Activated T-helper 2 cell treated with anti-CD3 and anti-CD28 coated beads, Interferon-gamma antibody, Interleukin-2, Interleukin-4, amounts not matched to agents 10 μg/mL and 5 μg/mL and 100 μg/mL, durations not matched to agents 14 hours and 24 hours and 36 hours (primary cell): ENCODE results near the gene WWC1. TPM values are rescaled to one million over a fixed set of nuclear protein-coding genes. Genes with fewer than 3 reads are reported as not detected.
"Not testable (repeated sequence)": the region's sequence is repeated elsewhere in the genome, so short reads cannot be mapped to it uniquely, and the experiment has no call there.

Source experiments
- DNase-seq: peaks from one replicate; pipeline ENCODE4 v3.0.0; 2021; ENCODE audit warnings: low spot score
- H3K27ac Mint-ChIP-seq: one replicate; pipeline ENCODE4 v1.8.0; 2021; ENCODE audit warnings: mixed read lengths
- H3K27me3 Mint-ChIP-seq: one replicate; pipeline ENCODE4 v1.8.0; 2021; ENCODE audit warnings: low read depth, mixed read lengths
- H3K36me3 Mint-ChIP-seq: one replicate; pipeline ENCODE4 v1.8.0; 2021; ENCODE audit warnings: low read depth, mixed read lengths
- H3K4me1 Mint-ChIP-seq: one replicate; pipeline ENCODE4 v1.8.0; 2021; ENCODE audit warnings: low read depth, mixed read lengths
- H3K4me3 Mint-ChIP-seq: one replicate; pipeline ENCODE4 v1.8.0; 2021; ENCODE audit warnings: low read depth, mild to moderate bottlenecking, moderate library complexity, mixed read lengths
- H3K9me3 Mint-ChIP-seq: one replicate; pipeline ENCODE4 v1.8.0; 2021; ENCODE audit warnings: mixed read lengths
- intact Hi-C: fragments of 100-400 bp; cut with micrococcal nuclease; formaldehyde crosslinking; loops from one replicate; pipeline ENCODE4 v1.15.1; 2023
- total RNA-seq: library from RNA; stranded (reverse); gene quantifications from 2 replicates; pipeline ENCODE4 v1.2.3, GENCODE V29; 2022

WWC1 gene
- total RNA-seq, 1 donor from 2014 or later: 0.59 TPM

DNA sequence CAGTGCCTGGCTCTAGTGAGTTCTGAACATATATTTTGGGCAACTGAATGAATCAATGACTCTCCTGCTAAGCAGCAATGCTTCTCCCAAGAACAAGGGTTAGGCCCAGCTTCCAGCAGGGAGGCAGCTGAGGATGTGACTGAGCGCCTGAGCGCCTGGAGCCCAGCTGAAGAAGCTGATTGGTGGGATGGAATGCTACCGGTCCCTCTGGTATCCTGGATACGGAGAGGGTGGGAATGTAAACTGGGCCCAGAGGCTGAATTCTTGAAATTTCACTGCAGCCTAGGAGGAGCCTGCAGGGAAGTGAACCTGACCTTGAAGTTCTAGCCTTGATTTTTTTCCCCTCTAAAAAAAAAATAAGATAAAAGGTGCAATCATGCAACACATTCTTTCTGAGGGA is 43.2 kb downstream of the WWC1 start:
- Mint-ChIP-seq H3K27ac (no peak overlapping the region), H3K27me3 (peaks cover 13% of the 10 kb centered on the region)
- intact Hi-C loops: no loop called here

DNA sequence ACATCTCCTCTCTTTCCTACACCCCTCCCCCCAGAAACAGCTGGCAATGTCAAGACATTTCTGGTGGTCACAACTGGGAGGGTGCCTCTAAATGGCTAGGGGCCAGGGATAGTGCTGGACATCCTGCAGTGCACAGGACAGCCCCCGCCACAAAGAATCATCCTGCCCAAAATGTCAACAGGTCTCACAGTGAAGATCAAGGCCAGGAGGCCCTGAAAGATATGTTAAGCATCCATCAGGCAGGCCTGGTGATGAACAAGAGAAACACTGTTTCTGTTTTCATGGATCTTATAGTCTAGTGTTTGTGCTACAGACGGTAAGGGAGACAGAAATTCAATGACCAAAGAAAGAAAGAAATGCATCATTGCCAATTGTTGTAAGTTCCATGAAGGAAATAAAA is 45.9 kb downstream of the WWC1 start:
- H3K27me3 Mint-ChIP-seq: peaks cover 12% of the 10 kb centered on the region
- no peaks in the 10 kb centered on the region for H3K9me3 Mint-ChIP-seq
- H3K4me1 Mint-ChIP-seq: no peaks in the 10 kb centered on the region
- no peaks in the 10 kb centered on the region for H3K36me3 Mint-ChIP-seq
- no peak for DNase-seq
- no peak overlapping the region for H3K27ac Mint-ChIP-seq
- no peak overlapping the region for H3K4me3 Mint-ChIP-seq
- intact Hi-C loops: no loop called here

More for the DNA sequence above, 43.2 kb downstream of the WWC1 start:
- no peak for DNase-seq
- Mint-ChIP-seq H3K9me3 (no peaks in the 10 kb centered on the region), H3K36me3 (no peaks in the 10 kb centered on the region), H3K4me1 (no peaks in the 10 kb centered on the region), H3K4me3 (no peak overlapping the region)

DNA sequence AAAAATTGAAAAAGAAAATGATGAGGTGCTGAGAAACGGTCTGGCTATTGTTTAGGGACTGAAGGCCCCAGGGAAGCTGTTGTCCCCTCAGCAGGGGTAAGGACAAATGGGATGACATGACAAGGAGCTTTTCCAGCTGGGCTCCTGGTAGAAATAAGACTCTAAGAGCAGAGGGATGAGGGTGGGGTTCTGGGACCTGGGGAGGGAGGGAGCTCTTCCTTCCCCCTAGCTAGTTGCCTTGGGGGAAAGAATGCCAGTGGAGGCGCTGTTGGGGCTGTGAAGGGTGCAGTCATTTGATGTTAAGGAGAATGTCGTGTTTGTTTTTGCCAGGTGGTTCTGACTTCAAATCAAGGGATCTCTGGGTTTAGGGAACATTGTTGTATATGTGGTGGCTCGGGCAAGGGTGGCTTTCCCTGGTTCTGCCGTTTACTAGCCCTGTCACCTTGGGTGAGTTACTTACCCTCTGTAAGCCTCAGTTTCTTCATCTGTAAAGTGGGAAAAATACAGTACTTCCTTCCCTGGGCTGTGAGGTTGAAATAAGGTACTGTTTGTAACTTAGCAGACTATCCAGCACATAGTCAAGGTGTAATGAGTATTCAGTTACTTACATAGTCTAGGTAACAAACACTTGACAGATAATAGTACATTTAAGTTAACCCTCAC is 47.8 kb downstream of the WWC1 start:
- Mint-ChIP-seq H3K4me1 (no peaks in the 10 kb centered on the region), H3K27ac (no peak overlapping the region), H3K36me3 (no peaks in the 10 kb centered on the region), H3K4me3 (no peak overlapping the region), H3K9me3 (no peaks in the 10 kb centered on the region), H3K27me3 (peaks cover 13% of the 10 kb centered on the region)
- no peak for DNase-seq
- intact Hi-C loops: no loop called here

GRCh38 chr5:168339772-168340140 is 48.3 kb downstream of the WWC1 start:
- H3K36me3 Mint-ChIP-seq, H3K4me3 Mint-ChIP-seq, H3K4me1 Mint-ChIP-seq, H3K9me3 Mint-ChIP-seq, intact Hi-C loops, DNase-seq, H3K27ac Mint-ChIP-seq: not testable (repeated sequence)
- peaks cover 13% of the 10 kb centered on the region for H3K27me3 Mint-ChIP-seq

DNA sequence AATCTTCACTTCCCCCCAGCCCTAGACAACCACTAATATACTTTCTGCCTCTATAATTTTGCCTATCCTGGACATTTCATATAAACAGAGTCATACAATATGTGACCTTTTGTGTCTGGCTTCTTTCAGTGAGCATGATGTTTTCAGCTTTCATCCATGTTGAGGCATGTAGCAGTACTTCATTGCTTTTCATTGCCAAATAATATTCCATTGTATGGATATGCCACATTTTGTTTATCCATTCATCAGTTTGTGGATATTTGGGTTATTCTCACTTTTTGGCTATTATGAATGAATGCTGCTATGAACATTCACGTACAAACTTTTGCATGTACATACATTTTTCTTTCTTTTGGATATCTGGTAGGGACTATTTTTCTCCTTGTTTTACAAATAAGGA is 49.0 kb downstream of the WWC1 start:
- Mint-ChIP-seq H3K36me3 (no peaks in the 10 kb centered on the region), H3K27me3 (peaks cover 13% of the 10 kb centered on the region), H3K4me3 (no peak overlapping the region), H3K27ac (no peak overlapping the region), H3K4me1 (no peaks in the 10 kb centered on the region), H3K9me3 (no peaks in the 10 kb centered on the region)
- DNase-seq: no peak
- intact Hi-C loops: no loop called here

DNA sequence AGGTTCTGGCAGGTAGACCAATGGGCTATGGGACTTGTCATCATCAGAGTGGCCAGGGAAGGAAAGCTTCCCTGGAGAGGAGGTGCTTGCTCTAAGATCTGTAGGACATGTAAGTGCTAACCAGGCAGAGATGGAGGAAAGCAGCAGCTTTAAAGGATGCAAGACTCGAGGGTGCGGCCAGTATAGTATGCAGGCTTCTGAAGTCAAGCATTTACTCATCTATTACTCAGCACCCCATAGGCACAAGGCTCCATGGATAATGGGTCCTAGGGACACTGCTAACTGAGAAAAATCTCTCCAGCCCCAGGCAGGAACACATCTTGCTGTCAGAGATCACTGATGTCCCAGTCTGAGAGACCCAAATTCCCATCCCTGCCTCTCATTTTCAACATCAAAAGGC is 49.7 kb downstream of the WWC1 start:
- Mint-ChIP-seq H3K36me3 (no peaks in the 10 kb centered on the region), H3K4me1 (no peaks in the 10 kb centered on the region), H3K4me3 (no peak overlapping the region), H3K9me3 (no peaks in the 10 kb centered on the region), H3K27ac (no peak overlapping the region), H3K27me3 (peaks cover 13% of the 10 kb centered on the region)
- no peak for DNase-seq
- intact Hi-C loops: no loop called here

DNA sequence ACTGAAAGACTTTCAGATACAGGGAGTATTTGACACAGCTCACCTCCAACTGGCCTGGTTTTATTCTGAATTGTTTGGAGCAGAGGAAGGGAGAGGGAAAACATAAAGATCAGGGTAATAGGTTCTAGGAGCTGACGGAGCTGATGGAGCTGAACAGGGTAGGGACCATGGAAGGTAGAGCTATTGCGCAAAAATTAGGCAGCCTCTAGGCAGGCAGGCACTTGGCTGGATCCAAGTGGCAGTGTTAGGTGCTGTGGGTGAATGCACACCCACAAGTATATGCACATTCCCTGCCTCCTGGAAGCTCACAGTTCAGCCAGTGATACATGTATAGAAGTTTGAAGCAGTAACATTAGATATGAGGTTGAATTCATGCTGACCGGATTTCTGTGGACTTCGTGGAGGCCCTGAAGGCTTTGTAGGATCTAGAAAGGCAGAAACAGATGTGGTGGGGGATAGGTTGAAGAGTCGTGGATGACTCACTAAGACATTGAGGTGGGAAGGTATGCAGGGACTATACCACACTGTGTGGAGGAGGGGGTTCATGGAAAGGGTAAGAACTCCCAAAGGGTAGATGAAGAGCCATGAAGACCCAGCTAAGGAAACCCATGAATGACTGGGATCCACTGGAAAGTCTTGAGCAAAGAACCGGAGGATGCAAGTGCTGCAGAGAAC is 50.8 kb downstream of the WWC1 start:
- Mint-ChIP-seq H3K27ac (no peak overlapping the region), H3K9me3 (no peaks in the 10 kb centered on the region), H3K27me3 (peaks cover 13% of the 10 kb centered on the region), H3K4me3 (no peak overlapping the region), H3K4me1 (no peaks in the 10 kb centered on the region), H3K36me3 (no peaks in the 10 kb centered on the region)
- no peak for DNase-seq
- intact Hi-C loops: no loop called here

- Mint-ChIP-seq H3K27ac (no peak overlapping the region), H3K9me3 (no peaks in the 10 kb centered on the region), H3K4me3 (no peak overlapping the region), H3K36me3 (no peaks in the 10 kb centered on the region), H3K27me3 (peaks cover 13% of the 10 kb centered on the region), H3K4me1 (no peaks in the 10 kb centered on the region)
- intact Hi-C loops: no loop called here
- no peak for DNase-seq
These were observed 51.5 kb downstream of the WWC1 start for GRCh38 chr5:168342985-168343384.

DNA sequence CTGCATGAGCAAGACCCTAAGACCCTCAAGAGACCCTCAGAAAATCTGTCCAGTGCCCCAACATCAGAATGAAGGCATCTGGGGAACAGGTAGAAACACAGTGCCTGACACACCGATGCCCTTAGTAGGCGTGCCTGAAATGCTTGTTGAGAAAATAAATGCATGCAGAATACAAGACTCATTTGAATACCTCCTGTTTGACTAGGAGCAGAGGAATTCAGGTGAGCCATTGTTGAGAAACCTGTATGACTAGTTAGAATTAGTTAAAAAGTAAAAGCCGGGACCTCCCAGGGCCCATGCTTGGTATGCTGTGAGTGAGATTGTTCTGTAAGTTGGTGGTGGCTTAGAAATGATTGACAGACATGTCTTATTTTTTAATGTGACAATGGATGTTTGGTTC is 55.0 kb downstream of the WWC1 start:
- Mint-ChIP-seq H3K9me3 (no peaks in the 10 kb centered on the region), H3K27ac (no peak overlapping the region), H3K4me1 (no peaks in the 10 kb centered on the region), H3K27me3 (peaks cover 10% of the 10 kb centered on the region), H3K4me3 (no peak overlapping the region), H3K36me3 (no peaks in the 10 kb centered on the region)
- intact Hi-C loops: no loop called here
- DNase-seq: no peak

GRCh38 chr5:168347368-168348083 is 56.1 kb downstream of the WWC1 start:
- Mint-ChIP-seq H3K4me1 (no peaks in the 10 kb centered on the region), H3K4me3 (no peak overlapping the region), H3K9me3 (no peaks in the 10 kb centered on the region), H3K36me3 (no peaks in the 10 kb centered on the region), H3K27me3 (peaks cover 10% of the 10 kb centered on the region), H3K27ac (no peak overlapping the region)
- intact Hi-C loops: no loop called here
- no peak for DNase-seq

DNA sequence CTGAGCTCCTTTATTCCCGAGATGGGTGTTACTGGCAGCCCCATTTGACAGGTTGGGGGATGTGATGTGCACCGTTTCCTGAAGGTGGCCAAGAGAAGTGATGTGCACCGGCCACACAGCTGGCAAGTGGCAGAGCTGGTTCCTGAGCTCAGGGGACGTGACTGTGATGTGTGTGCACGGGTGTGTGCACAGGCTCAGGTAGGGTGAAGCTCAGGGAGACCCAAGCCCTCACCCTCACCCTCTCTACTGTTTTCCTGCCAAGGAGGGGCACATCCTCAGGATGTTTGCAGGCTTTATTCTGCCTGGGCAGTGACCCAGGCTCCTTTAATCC is 56.6 kb downstream of the WWC1 start:
- Mint-ChIP-seq H3K9me3 (no peaks in the 10 kb centered on the region), H3K27me3 (peaks cover 10% of the 10 kb centered on the region), H3K4me1 (no peaks in the 10 kb centered on the region), H3K4me3 (no peak overlapping the region), H3K27ac (no peak overlapping the region), H3K36me3 (no peaks in the 10 kb centered on the region)
- intact Hi-C loops: no loop called here
- DNase-seq: no peak

GRCh38 chr5:168350315-168350714 is 58.9 kb downstream of the WWC1 start:
- H3K27me3 Mint-ChIP-seq: peaks cover 8% of the 10 kb centered on the region
- no peaks in the 10 kb centered on the region for H3K4me1 Mint-ChIP-seq
- intact Hi-C loops: no loop called here
- H3K9me3 Mint-ChIP-seq: no peaks in the 10 kb centered on the region
- no peak overlapping the region for H3K27ac Mint-ChIP-seq
- H3K4me3 Mint-ChIP-seq: no peak overlapping the region
- no peaks in the 10 kb centered on the region for H3K36me3 Mint-ChIP-seq
- DNase-seq: no peak

GRCh38 chr5:168353216-168353957 is 61.9 kb downstream of the WWC1 start:
- no peak for DNase-seq
- Mint-ChIP-seq H3K4me1 (no peaks in the 10 kb centered on the region), H3K27ac (no peak overlapping the region), H3K4me3 (no peak overlapping the region), H3K9me3 (no peaks in the 10 kb centered on the region), H3K36me3 (no peaks in the 10 kb centered on the region), H3K27me3 (peaks cover 2% of the 10 kb centered on the region)
- intact Hi-C loops: no loop called here
